H1 (cell line): ENCODE results near the gene POGZ. TPM values are rescaled to one million over a fixed set of nuclear protein-coding genes. Genes with fewer than 3 reads are reported as not detected.

Source experiments
- ASH2L ChIP-seq: fragments of 200-600, 300-600 bp; sonication (generic); IDR thresholded peaks from one replicate; pipeline ENCODE4 v1.7.1; 2017; ENCODE audit warnings: low read length
- ATF3 ChIP-seq: IDR thresholded peaks from 2 replicates; pipeline ENCODE4 v1.6.1; 2011; ENCODE audit warnings: low read depth, mild to moderate bottlenecking, low read length; ENCODE audit not compliant: insufficient read depth
- CHD7 ChIP-seq: fragments of 300-600 bp; sonication (generic); IDR thresholded peaks from 2 replicates; pipeline ENCODE4 v1.7.1; 2012; ENCODE audit warnings: low read length, moderate library complexity, mild to moderate bottlenecking, inconsistent platforms; ENCODE audit not compliant: insufficient replicate concordance
- CTBP2 ChIP-seq: IDR thresholded peaks from 2 replicates; pipeline ENCODE4 v1.7.0; 2011; ENCODE audit warnings: borderline replicate concordance, mild to moderate bottlenecking, moderate library complexity, mixed read lengths, low read length; ENCODE audit not compliant: insufficient read depth, insufficient read length
- EGR1 ChIP-seq: IDR thresholded peaks from 2 replicates; pipeline ENCODE4 v1.6.1; 2011; ENCODE audit warnings: low read depth, low read length, borderline replicate concordance
- HDAC2 ChIP-seq, 2 experiments: fragments of 300-600 bp in 1 of 2; sonication (generic) in 1 of 2; IDR thresholded peaks; 2 replicates each; pipeline ENCODE4 v1.6.1; 2011 to 2012; ENCODE audit warnings: low read depth in 2 of 2, low read length in 2 of 2, mild to moderate bottlenecking in 2 of 2, moderate library complexity in 2 of 2, borderline replicate concordance in 1 of 2, inconsistent platforms in 1 of 2
- PHF8 ChIP-seq: fragments of 200-600 bp; sonication (generic); conservative IDR thresholded peaks from 2 replicates; pipeline ENCODE4 v1.7.1; 2012; ENCODE audit warnings: low read depth, mild to moderate bottlenecking, inconsistent platforms, low read length, moderate library complexity
- SP4 ChIP-seq: IDR thresholded peaks from 2 replicates; pipeline ENCODE4 v1.6.1; 2012; ENCODE audit warnings: low read length, inconsistent platforms
- polyA plus RNA-seq, 7 experiments: library from polyadenylated mRNA; depleted of rRNA in 3 of 7; stranded (reverse) in 5 of 7; unstranded in 2 of 7; fragments of >200 nt in 5 of 7; fragments of 200-250 nt in 2 of 7; gene quantifications; 1 replicate in 5 of 7; 2 replicates in 1 of 7; 4 replicates in 1 of 7; pipeline versions ENCODE4 v1.2.1 to v1.2.3, GENCODE V29; 2011 to 2013; ENCODE audit warnings: missing spikeins in 2 of 7, mixed read lengths in 2 of 7
- total RNA-seq: library from RNA; stranded (reverse); fragmentation: NEBNext Ultra II Directional; extraction: Animal tissue kit (Norgen Biotek cat#: 25700); gene quantifications from 2 replicates; pipeline ENCODE4 v1.2.1, GENCODE V29; 2021

POGZ gene
- total and polyA plus RNA-seq, 2 of the 8 experiments (the other 6 are each of a cell fraction or from before 2014, with no cell fraction given) = 66.4 to 105 TPM

- TF ChIP-seq CHD7 (no peak), EGR1 (no peak), CTBP2 (no peak), SP4 (no peak), ATF3 (no peak), PHF8 (peak; percentile 55; the same call in 1 of the 2 replicates), HDAC2 (IDR thresholded peaks at IDR 0.05; ENCODE audit: borderline replicate concordance in 1 of 2, low read depth in 2 of 2, low read length in 2 of 2) (no peak), ASH2L (peak; percentile 60)
These were observed 13.8 kb upstream of the POGZ start (continued) for GRCh38 chr1:151472856-151473731.
